Coronary artery (tissue), 2 donors: ENCODE measurements around the gene OR10W1.

Source experiments
- DNase-seq: peaks from one replicate; pipeline ENCODE4 v3.0.0-alpha.2; 2017; ENCODE audit warnings: low spot score
- H3K27ac ChIP-seq, 2 donors: fragments of 200-600 bp; sonication (generic); one replicate each; pipeline ENCODE4 v1.5.1; 2016 to 2019
- H3K4me3 ChIP-seq: fragments of 200-600 bp; sonication (generic); 2 replicates; pipeline ENCODE4 v1.5.1; 2016; ENCODE audit warnings: mild to moderate bottlenecking, moderate library complexity
- CTCF ChIP-seq: fragments of 200-600 bp; sonication (generic); IDR thresholded peaks from one replicate; pipeline ENCODE4 v1.5.1; 2019; ENCODE audit warnings: antibody characterized with exemption

The OR10W1 gene

GRCh38 chr11:58276151-58276550 lies 8.1 kb upstream of the OR10W1 start:
- no peak for TF ChIP-seq CTCF

GRCh38 chr11:58275002-58275401 lies 6.9 kb upstream of the OR10W1 start:
- H3K4me3 ChIP-seq, result no peak overlapping the region
- no peak for DNase-seq
- H3K27ac ChIP-seq, result no peak overlapping the region
- TF ChIP-seq CTCF, result no peak

More at GRCh38 chr11:58276151-58276550, 8.1 kb upstream of the OR10W1 start:
- H3K27ac ChIP-seq, result no peak overlapping the region
- DNase-seq, result no peak
- no peak overlapping the region for H3K4me3 ChIP-seq

- no peak for DNase-seq
- no peak overlapping the region for H3K4me3 ChIP-seq
- no peak overlapping the region for H3K27ac ChIP-seq
- no peak for TF ChIP-seq CTCF
These were observed 8.1 kb downstream of the OR10W1 start for GRCh38 chr11:58259983-58260382.

- no peak for TF ChIP-seq CTCF
- DNase-seq, result no peak
- Histone ChIP-seq H3K4me3 (no peak overlapping the region), H3K27ac (no peak overlapping the region)
These were observed 13.1 kb downstream of the OR10W1 start for GRCh38 chr11:58254936-58255335.

- Histone ChIP-seq H3K4me3 (no peak overlapping the region), H3K27ac (no peak overlapping the region)
- no peak for TF ChIP-seq CTCF
- no peak for DNase-seq
These were observed 24.1 kb downstream of the OR10W1 start for GRCh38 chr11:58243954-58244353.

- TF ChIP-seq CTCF, result no peak
- Histone ChIP-seq H3K4me3 (no peak overlapping the region), H3K27ac (no peak overlapping the region)
- DNase-seq, result no peak
These were observed 40.0 kb downstream of the OR10W1 start for GRCh38 chr11:58227956-58228615.

- DNase-seq, result no peak
- Histone ChIP-seq H3K4me3 (no peak overlapping the region), H3K27ac (no peak overlapping the region)
- TF ChIP-seq CTCF, result no peak
These were observed 45.3 kb downstream of the OR10W1 start for GRCh38 chr11:58222721-58223120.
